ENCODE results near the gene EFNB3. TPM values are rescaled to one million over a fixed set of nuclear protein-coding genes. Genes with fewer than 3 reads are reported as not detected.

Gene EFNB3
- 4.1 and 5.1 TPM in 2 replicates for total RNA-seq (2022)
- Bru-seq, nascent RNA: percentile 27 among the genes with signal in this experiment
- percentile 46 among the genes with signal in this experiment for BruChase-seq, experiment 1, labeled RNA remaining after a 2-hour chase
- BruChase-seq, experiment 2, labeled RNA remaining after a 6-hour chase: percentile 63 among the genes with signal in this experiment
- long read RNA-seq, partial matches to known transcripts: 1 of 2 reads
- long read RNA-seq, other reads (novel, unspliced or antisense): 1 of 2 reads

DNA sequence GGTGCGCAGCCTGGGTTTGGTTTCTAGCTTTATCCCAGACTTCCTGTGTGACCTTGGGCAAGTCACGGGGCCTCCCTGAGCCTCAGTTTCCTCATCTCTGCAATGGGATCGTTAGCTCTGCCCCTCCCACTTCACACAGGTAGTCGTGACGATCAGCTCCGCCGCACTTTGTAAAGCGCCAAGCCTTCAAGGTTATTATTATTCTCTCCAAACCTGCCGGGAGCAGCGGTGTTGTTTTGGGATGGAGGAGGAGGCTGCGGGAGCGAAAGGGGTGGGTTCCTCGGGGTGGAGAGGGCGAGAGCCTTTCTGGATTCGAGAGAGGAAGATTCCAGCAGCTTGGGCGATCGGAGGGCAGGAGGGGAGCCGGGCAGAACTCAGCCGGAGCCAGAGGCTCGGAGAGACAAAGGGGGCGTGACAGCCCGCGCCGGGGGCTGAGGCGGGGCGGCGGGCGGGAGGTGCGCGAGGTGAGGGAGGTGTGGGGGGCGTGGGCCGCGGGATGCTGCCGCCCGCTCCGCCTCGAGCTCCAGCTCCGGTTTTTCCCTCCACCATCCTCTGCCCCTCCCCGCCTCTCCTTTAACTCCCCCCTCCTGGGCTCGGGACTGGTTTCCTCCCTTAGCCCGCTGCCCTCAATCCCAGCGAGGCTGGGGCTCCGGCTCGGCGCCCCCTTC, at the start of gene EFNB3:
Gene EFNB3, plus strand, starts transcription at position 602 of the 668 bp plus-strand sequence. CDS start 397 bp downstream, outside the sequence.
- ChIA-PET POLR2A (interaction anchor here (0.6 to 1.0 kb wide), 2 partner anchors 17 to 53 kb away, joined by 3 to 4 read pairs; partner anchors contain the start of gene TP53), CTCF (interaction anchor here (3.3 kb wide), 1 partner anchor 12 kb away, joined by 24 read pairs; the partner anchor contains the start of gene DNAH2)
- no peaks in the 10 kb centered on the region for H3K4me1 ChIP-seq
- Mint-ChIP-seq H3K27me3 (ENCODE audit: insufficient read depth, unreplicated experiment) (no peaks in the 10 kb centered on the region), H3K4me3 (ENCODE audit: unreplicated experiment) (peak within 1 kb of the TSS; percentile 73), H3K36me3 (ENCODE audit: insufficient read depth, unreplicated experiment) (no peaks in the 10 kb centered on the region), H3K9me3 (ENCODE audit: unreplicated experiment) (no peaks in the 10 kb centered on the region), H3K27ac (ENCODE audit: unreplicated experiment) (no peak within 1 kb of the TSS), H3K4me1 (ENCODE audit: low read depth, unreplicated experiment) (no peaks in the 10 kb centered on the region)
- no peak for TF ChIP-seq CTCF (IDR thresholded peaks at IDR 0.05; ENCODE audit: insufficient read depth in 1 of 2, low read depth in 1 of 2, low read length in 1 of 2, severe bottlenecking in 1 of 2, unreplicated experiment in 1 of 2)
- H3K36me3 ChIP-seq (ENCODE audit: control insufficient read depth, insufficient read depth, low read length): no peaks in the 10 kb centered on the region
- no peaks in the 10 kb centered on the region for H3K27me3 ChIP-seq (replicated peaks; ENCODE audit: control insufficient read depth, insufficient read depth, low read length)
- intact Hi-C loops (cut with micrococcal nuclease; ENCODE audit: unreplicated experiment): no loop called here
- peak in 1 of 2 experiments; percentile 60 for DNase-seq
- no TSS peak for BruUV-seq (replicated peaks)
- H3K4me3 ChIP-seq (ENCODE audit: low read depth, low read length): peak within 1 kb of the TSS; percentile 50
- H3K9me3 ChIP-seq: no peaks in the 10 kb centered on the region

GRCh38 chr17:7655541-7655840, 49.5 kb upstream of the EFNB3 start:
- TF ChIP-seq CTCF (IDR thresholded peaks at IDR 0.05; ENCODE audit: insufficient read depth in 1 of 2, low read depth in 1 of 2, low read length in 1 of 2, severe bottlenecking in 1 of 2, unreplicated experiment in 1 of 2): no peak
- Mint-ChIP-seq H3K27ac (ENCODE audit: unreplicated experiment) (no peak overlapping the region), H3K9me3 (ENCODE audit: unreplicated experiment) (no peaks in the 10 kb centered on the region), H3K4me3 (ENCODE audit: unreplicated experiment) (no peak overlapping the region), H3K36me3 (ENCODE audit: insufficient read depth, unreplicated experiment) (no peaks in the 10 kb centered on the region), H3K4me1 (ENCODE audit: low read depth, unreplicated experiment) (peaks cover 3% of the 10 kb centered on the region), H3K27me3 (ENCODE audit: insufficient read depth, unreplicated experiment) (peaks cover 7% of the 10 kb centered on the region)
- Histone ChIP-seq H3K27me3 (replicated peaks; ENCODE audit: control insufficient read depth, insufficient read depth, low read length) (no peaks in the 10 kb centered on the region), H3K36me3 (ENCODE audit: control insufficient read depth, insufficient read depth, low read length) (no peaks in the 10 kb centered on the region), H3K4me3 (ENCODE audit: low read depth, low read length) (no peak overlapping the region), H3K9me3 (no peaks in the 10 kb centered on the region), H3K4me1 (no peaks in the 10 kb centered on the region)
- ChIA-PET POLR2A (no interaction called here), CTCF (no interaction called here)
- intact Hi-C loops (cut with micrococcal nuclease; ENCODE audit: unreplicated experiment): no loop called here
- DNase-seq: no peak
- BruUV-seq (replicated peaks): no TSS peak

DNA sequence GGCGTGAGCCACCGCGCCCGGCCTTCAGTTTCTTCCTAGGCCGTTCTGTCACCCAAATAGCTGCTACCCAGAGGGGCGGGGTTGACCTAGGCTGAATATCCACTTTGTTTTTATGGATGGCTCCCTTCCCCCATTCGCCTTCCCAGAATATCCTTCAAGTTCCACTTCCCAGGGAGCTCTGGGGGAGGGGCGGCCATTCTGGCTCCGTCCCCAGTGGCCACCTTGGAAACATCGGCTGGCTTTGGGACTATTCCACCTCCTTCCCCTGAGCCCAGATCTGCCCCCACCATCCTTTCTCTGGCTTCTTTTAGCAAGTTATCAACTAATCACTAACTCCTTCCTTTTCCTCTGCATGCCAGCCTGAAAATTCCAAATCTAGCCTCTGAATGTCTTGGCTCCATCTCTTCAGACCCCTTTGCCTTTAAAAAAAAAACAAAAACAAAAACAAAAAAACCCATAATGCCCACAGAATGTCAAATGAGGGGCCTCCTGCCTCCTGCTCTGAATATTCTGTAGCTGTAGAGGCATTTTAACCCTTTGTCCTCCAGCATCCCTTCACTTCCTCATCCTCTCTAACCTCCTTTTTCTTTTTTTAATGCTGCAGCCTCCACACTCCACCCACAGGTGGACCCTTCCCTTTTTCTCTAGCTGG, 47.9 kb upstream of the EFNB3 start:
- no peaks in the 10 kb centered on the region for H3K27me3 Mint-ChIP-seq (ENCODE audit: insufficient read depth, unreplicated experiment)
- H3K9me3 ChIP-seq: no peaks in the 10 kb centered on the region
- H3K36me3 Mint-ChIP-seq (ENCODE audit: insufficient read depth, unreplicated experiment): no peaks in the 10 kb centered on the region
- no TSS peak for BruUV-seq (replicated peaks)
- no peak overlapping the region for H3K27ac Mint-ChIP-seq (ENCODE audit: unreplicated experiment)
- ChIA-PET POLR2A (no interaction called here), CTCF (interaction anchor here (0.8 to 1.1 kb wide), 2 partner anchors 25 to 60 kb away, joined by 3 to 10 read pairs; no protein-coding TSS in a partner anchor)
- H3K36me3 ChIP-seq (ENCODE audit: control insufficient read depth, insufficient read depth, low read length): no peaks in the 10 kb centered on the region
- H3K4me3 ChIP-seq (ENCODE audit: low read depth, low read length): no peak overlapping the region
- H3K4me1 Mint-ChIP-seq (ENCODE audit: low read depth, unreplicated experiment): no peaks in the 10 kb centered on the region
- H3K27me3 ChIP-seq (replicated peaks; ENCODE audit: control insufficient read depth, insufficient read depth, low read length): no peaks in the 10 kb centered on the region
- intact Hi-C loops (cut with micrococcal nuclease; ENCODE audit: unreplicated experiment): no loop called here
- no peak for DNase-seq
- no peak for TF ChIP-seq CTCF (IDR thresholded peaks at IDR 0.05; ENCODE audit: insufficient read depth in 1 of 2, low read depth in 1 of 2, low read length in 1 of 2, severe bottlenecking in 1 of 2, unreplicated experiment in 1 of 2)
- H3K4me3 Mint-ChIP-seq (ENCODE audit: unreplicated experiment): no peak overlapping the region
- no peaks in the 10 kb centered on the region for H3K4me1 ChIP-seq
- no peaks in the 10 kb centered on the region for H3K9me3 Mint-ChIP-seq (ENCODE audit: unreplicated experiment)
